CD8-positive, alpha-beta memory T cell (primary cell): Measurements from ENCODE around the gene BIN2. TPM values are rescaled to one million over a fixed set of nuclear protein-coding genes. Genes with fewer than 3 reads are reported as not detected.
"Not testable (repeated sequence)": the region's sequence is repeated elsewhere in the genome, so short reads cannot be mapped to it uniquely, and the experiment has no call there.

Experiments used
- CTCF ChIA-PET: fragments of 350-600 bp; sonication (Branson Sonifier 250); formaldehyde crosslinking; loops from one replicate; lab custom pipeline; 2021; ENCODE audit warnings: antibody characterized with exemption; lab: Charles Lee
- POLR2A ChIA-PET: fragments of 350-600 bp; sonication (Branson Sonifier 250); formaldehyde crosslinking; loops from one replicate; lab custom pipeline; 2021; ENCODE audit warnings: antibody characterized with exemption; lab: Charles Lee
- DNase-seq, 5 donors: peaks; one replicate each; pipeline versions ENCODE4 v3.0.0 to v3.0.0-alpha.2; 2020 to 2022; ENCODE audit warnings: mixed read lengths in 1 of 5
- H3K27ac ChIP-seq: one replicate; pipeline ENCODE4 v1.7.0; 2013; ENCODE audit warnings: low read depth, mild to moderate bottlenecking, low read length, moderate library complexity
- H3K27me3 ChIP-seq: 2 replicates; pipeline ENCODE4 v1.7.0; 2013; ENCODE audit warnings: low read length, mild to moderate bottlenecking; ENCODE audit not compliant: insufficient read depth, poor library complexity, severe bottlenecking
- H3K36me3 ChIP-seq: 2 replicates; pipeline ENCODE4 v1.7.0; 2013; ENCODE audit warnings: mild to moderate bottlenecking, low read length, moderate library complexity; ENCODE audit not compliant: insufficient read depth
- H3K4me1 ChIP-seq: 2 replicates; pipeline ENCODE4 v1.7.0; 2013; ENCODE audit warnings: mild to moderate bottlenecking, low read length, moderate library complexity; ENCODE audit not compliant: insufficient read depth
- H3K4me3 ChIP-seq: 2 replicates; pipeline ENCODE4 v1.7.0; 2013; ENCODE audit warnings: mild to moderate bottlenecking, low read length
- H3K9me3 ChIP-seq: 2 replicates; pipeline ENCODE4 v1.7.0; 2013; ENCODE audit warnings: mild to moderate bottlenecking, low read length
- H3K27ac Mint-ChIP-seq, 8 donors: one replicate each; pipeline ENCODE4 v1.8.0; 2020 to 2021; ENCODE audit warnings: mixed read lengths in 8 of 8, mild to moderate bottlenecking in 6 of 8, inconsistent platforms in 3 of 8, moderate library complexity in 3 of 8
- H3K27me3 Mint-ChIP-seq, 2 donors: one replicate each; pipeline ENCODE4 v1.8.0; 2020 to 2021; ENCODE audit warnings: mixed read lengths in 2 of 2, mild to moderate bottlenecking in 1 of 2, moderate library complexity in 1 of 2
- H3K36me3 Mint-ChIP-seq, 3 donors: one replicate each; pipeline ENCODE4 v1.8.0; 2020 to 2021; ENCODE audit warnings: mixed read lengths in 3 of 3, inconsistent platforms in 1 of 3, mild to moderate bottlenecking in 1 of 3
- H3K4me1 Mint-ChIP-seq, 3 donors: one replicate each; pipeline ENCODE4 v1.8.0; 2020 to 2021; ENCODE audit warnings: mixed read lengths in 3 of 3, inconsistent platforms in 1 of 3, mild to moderate bottlenecking in 1 of 3
- H3K4me3 Mint-ChIP-seq, 7 donors: one replicate each; pipeline ENCODE4 v1.8.0; 2020 to 2021; ENCODE audit warnings: mixed read lengths in 7 of 7, mild to moderate bottlenecking in 6 of 7, moderate library complexity in 4 of 7, inconsistent platforms in 2 of 7
- H3K9me3 Mint-ChIP-seq, 5 donors: one replicate each; pipeline ENCODE4 v1.8.0; 2020 to 2022; ENCODE audit warnings: mixed read lengths in 5 of 5, mild to moderate bottlenecking in 3 of 5, moderate library complexity in 2 of 5, inconsistent platforms in 1 of 5
- polyA plus RNA-seq: library from polyadenylated mRNA; unstranded; fragments of 300-500 nt; fragmentation: Illumina TruSeq; gene quantifications from one replicate; pipeline ENCODE4 v1.2.3, GENCODE V29; 2021
- total RNA-seq, 2 experiments: library from RNA; stranded (reverse); gene quantifications; one replicate each; pipeline ENCODE4 v1.2.3, GENCODE V29; 2021

Gene BIN2
- total and polyA plus RNA-seq, 3 experiments from 2014 or later, result 55.9 to 366 (median 57.3) TPM

- Mint-ChIP-seq H3K4me3 (peak overlapping the region; percentile 81 to 99 (median 95)), H3K27ac (peak overlapping the region; percentile 81 to 100 (median 95)), H3K27me3 (peaks cover 0 to 4% of the 10 kb centered on the region in 2 donors), H3K36me3 (peaks cover 15 to 37% (median 23%) of the 10 kb centered on the region in 3 donors), H3K4me1 (peaks cover 76 to 94% (median 91%) of the 10 kb centered on the region in 3 donors), H3K9me3 (no peaks in the 10 kb centered on the region)
- Histone ChIP-seq H3K27ac (no peak overlapping the region), H3K4me1 (peaks cover 66% of the 10 kb centered on the region), H3K9me3 (no peaks in the 10 kb centered on the region), H3K36me3 (no peaks in the 10 kb centered on the region), H3K27me3 (no peaks in the 10 kb centered on the region), H3K4me3 (peak overlapping the region; percentile 58)
- CTCF ChIA-PET, result interaction anchor here (1.2 to 9.2 kb wide), 4 partner anchors 18 to 51 kb away, joined by 3 to 67 read pairs (median 6); partner anchors contain the start of gene SMAGP
- DNase-seq, result no peak
- POLR2A ChIA-PET, result interaction anchor here (0.6 to 1.7 kb wide), 4 partner anchors 8 to 48 kb away, joined by 3 to 9 read pairs (median 3); no protein-coding TSS in a partner anchor
These were observed 2.1 kb downstream of the BIN2 start for GRCh38 chr12:51321882-51322281.

DNA sequence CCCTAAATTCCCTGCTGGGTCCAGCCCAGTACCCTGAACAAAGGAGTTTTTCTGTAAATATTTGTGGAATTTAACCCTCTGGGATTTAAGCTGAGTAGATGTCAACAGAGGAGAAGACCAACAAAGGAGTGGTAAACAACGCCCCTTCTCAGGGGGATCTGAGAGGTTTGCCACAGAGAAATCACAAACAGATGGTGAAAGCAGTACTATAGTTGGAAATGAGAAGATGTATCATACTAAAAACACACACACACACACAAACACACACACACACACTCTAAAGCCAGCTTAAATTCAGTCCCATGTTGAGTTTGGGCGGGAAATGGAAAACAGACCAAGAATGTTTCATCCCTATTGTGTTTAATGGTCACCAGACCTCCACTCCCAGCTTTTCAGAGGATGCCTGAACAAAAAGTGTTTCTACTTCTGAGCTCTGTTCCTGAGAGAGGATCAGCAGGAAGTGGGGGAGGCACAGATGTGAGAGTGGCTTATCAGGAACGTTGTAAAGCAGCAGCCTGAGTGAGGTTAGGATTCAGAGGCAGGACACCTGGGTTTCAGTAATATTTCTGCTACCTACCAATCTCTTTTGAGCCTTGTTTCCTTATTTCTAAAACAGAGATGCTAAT, 3.2 kb downstream of the BIN2 start:
- POLR2A ChIA-PET, result interaction anchor here (0.6 to 1.7 kb wide), 5 partner anchors 9 to 500 kb away, joined by 3 to 9 read pairs (median 4); no protein-coding TSS in a partner anchor

GRCh38 chr12:51320311-51320694, 3.7 kb downstream of the BIN2 start:
- H3K27me3 ChIP-seq, result no peaks in the 10 kb centered on the region
- Mint-ChIP-seq H3K27me3 (peaks cover 0 to 4% of the 10 kb centered on the region in 2 donors), H3K27ac (peak overlapping the region; percentile 81 to 100 (median 95)), H3K4me3 (peak overlapping the region; percentile 81 to 99 (median 95)), H3K4me1 (peaks cover 72 to 94% (median 90%) of the 10 kb centered on the region in 3 donors), H3K36me3 (peaks cover 19 to 47% (median 26%) of the 10 kb centered on the region in 3 donors), H3K9me3 (no peaks in the 10 kb centered on the region)
- ChIA-PET CTCF (interaction anchor here (1.2 to 9.2 kb wide), 5 partner anchors 10 to 82 kb away, joined by 3 to 67 read pairs (median 7); partner anchors contain the start of genes DAZAP2 and SMAGP), POLR2A (interaction anchor here (0.6 to 2.1 kb wide), 7 partner anchors 10 to 500 kb away, joined by 3 to 9 read pairs (median 6); partner anchors contain the start of gene POU6F1)
- peak overlapping the region; percentile 5 for H3K27ac ChIP-seq
- H3K36me3 ChIP-seq, result peaks cover 4% of the 10 kb centered on the region
- peaks cover 71% of the 10 kb centered on the region for H3K4me1 ChIP-seq
- no peak for DNase-seq
- no peaks in the 10 kb centered on the region for H3K9me3 ChIP-seq
- peak overlapping the region; percentile 58 for H3K4me3 ChIP-seq

More for the DNA sequence above, 3.2 kb downstream of the BIN2 start:
- DNase-seq, result peak in 2 of 5 donors; percentile 5 to 16
- Histone ChIP-seq H3K27ac (peak overlapping the region; percentile 5), H3K4me1 (peaks cover 66% of the 10 kb centered on the region), H3K9me3 (no peaks in the 10 kb centered on the region), H3K36me3 (peaks cover 1% of the 10 kb centered on the region), H3K27me3 (no peaks in the 10 kb centered on the region), H3K4me3 (peak overlapping the region; percentile 58)
- H3K4me3 Mint-ChIP-seq, result peak overlapping the region; percentile 81 to 99 (median 95)
- CTCF ChIA-PET, result interaction anchor here (1.2 to 9.2 kb wide), 5 partner anchors 10 to 50 kb away, joined by 3 to 67 read pairs (median 7); partner anchors contain the start of gene SMAGP
- H3K36me3 Mint-ChIP-seq, result peaks cover 19 to 43% (median 26%) of the 10 kb centered on the region in 3 donors
- peak overlapping the region; percentile 81 to 100 (median 95) for H3K27ac Mint-ChIP-seq
- peaks cover 0 to 4% of the 10 kb centered on the region in 2 donors for H3K27me3 Mint-ChIP-seq
- no peaks in the 10 kb centered on the region for H3K9me3 Mint-ChIP-seq
- peaks cover 72 to 94% (median 90%) of the 10 kb centered on the region in 3 donors for H3K4me1 Mint-ChIP-seq

DNA sequence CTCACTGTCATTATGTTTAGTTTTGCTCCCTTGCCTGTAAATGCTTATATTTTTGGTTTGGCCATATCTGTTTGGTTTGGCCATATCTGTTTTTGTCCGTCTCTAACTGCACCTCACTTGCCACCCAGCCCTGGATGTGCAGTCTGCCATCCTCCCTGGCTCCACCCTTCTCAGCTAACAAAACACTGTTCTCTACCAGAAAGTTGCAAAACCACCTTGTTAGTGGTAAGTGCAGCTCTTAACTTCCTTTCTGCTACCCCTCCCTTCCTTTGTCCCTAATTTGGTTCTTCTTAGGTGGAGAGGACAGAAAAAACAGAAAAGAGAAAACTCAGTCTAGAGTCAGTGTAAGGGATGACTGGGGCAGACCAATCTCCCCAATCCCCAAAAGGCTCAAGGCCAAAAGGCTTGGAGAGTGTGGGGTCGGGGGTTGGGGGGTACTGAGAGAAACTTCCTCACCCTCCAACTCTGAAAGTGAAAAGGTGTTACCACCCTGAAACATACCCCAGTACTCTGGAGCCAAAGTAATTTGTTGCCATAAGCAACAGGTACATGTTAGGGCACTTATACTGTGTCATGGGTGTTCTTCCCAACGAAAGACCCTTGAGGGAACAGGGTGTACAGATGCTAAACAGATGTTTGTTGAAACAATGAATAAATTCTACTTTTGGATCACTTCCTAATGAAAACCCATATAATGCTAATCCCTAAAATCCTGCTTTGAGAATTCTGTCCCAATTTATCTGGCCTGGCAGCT, 5.0 kb downstream of the BIN2 start:
- H3K4me1 ChIP-seq, result peaks cover 76% of the 10 kb centered on the region
- H3K27me3 Mint-ChIP-seq, result peaks cover 0 to 4% of the 10 kb centered on the region in 2 donors
- POLR2A ChIA-PET, result interaction anchor here (0.6 to 2.1 kb wide), 8 partner anchors 8 to 101 kb away, joined by 3 to 8 read pairs (median 4); partner anchors contain the start of genes DAZAP2 and POU6F1
- H3K4me1 Mint-ChIP-seq, result peaks cover 64 to 87% (median 84%) of the 10 kb centered on the region in 3 donors
- H3K27ac ChIP-seq, result peak overlapping the region; percentile 60
- H3K9me3 Mint-ChIP-seq, result no peaks in the 10 kb centered on the region
- peak; percentile 16 to 73 (median 68) for DNase-seq
- H3K4me3 ChIP-seq, result peak overlapping the region; percentile 56
- H3K4me3 Mint-ChIP-seq, result peak overlapping the region; percentile 57 to 99 (median 92)
- peaks cover 4% of the 10 kb centered on the region for H3K36me3 ChIP-seq
- peaks cover 19 to 52% (median 26%) of the 10 kb centered on the region in 3 donors for H3K36me3 Mint-ChIP-seq
- CTCF ChIA-PET, result interaction anchor here (1.3 to 9.2 kb wide), 5 partner anchors 8 to 81 kb away, joined by 3 to 67 read pairs (median 4); partner anchors contain the start of gene DAZAP2
- H3K27me3 ChIP-seq, result no peaks in the 10 kb centered on the region
- H3K9me3 ChIP-seq, result no peaks in the 10 kb centered on the region
- peak overlapping the region; percentile 81 to 100 (median 94) for H3K27ac Mint-ChIP-seq

- peaks cover 65 to 89% (median 83%) of the 10 kb centered on the region in 3 donors for H3K4me1 Mint-ChIP-seq
- not testable (repeated sequence) for H3K9me3 ChIP-seq, H3K27me3 Mint-ChIP-seq, H3K36me3 ChIP-seq, H3K27me3 ChIP-seq, H3K9me3 Mint-ChIP-seq
- ChIA-PET CTCF (interaction anchor here (1.3 to 9.2 kb wide), 4 partner anchors 8 to 23 kb away, joined by 3 to 67 read pairs (median 7); no protein-coding TSS in a partner anchor), POLR2A (interaction anchor here (0.6 to 2.1 kb wide), 7 partner anchors 8 to 100 kb away, joined by 3 to 8 read pairs (median 4); partner anchors contain the start of genes DAZAP2 and POU6F1)
- H3K36me3 Mint-ChIP-seq, result peaks cover 22 to 51% (median 29%) of the 10 kb centered on the region in 3 donors
- peak overlapping the region; percentile 56 for H3K4me3 ChIP-seq
- H3K27ac ChIP-seq, result peak overlapping the region; percentile 60
- DNase-seq, result peak in 1 of 5 donors; percentile 12
- H3K4me3 Mint-ChIP-seq, result peak overlapping the region; percentile 57 to 99 (median 92)
- H3K27ac Mint-ChIP-seq, result peak overlapping the region; percentile 81 to 100 (median 94)
- H3K4me1 ChIP-seq, result peaks cover 76% of the 10 kb centered on the region
These were observed 5.7 kb downstream of the BIN2 start for GRCh38 chr12:51318057-51318806.

DNA sequence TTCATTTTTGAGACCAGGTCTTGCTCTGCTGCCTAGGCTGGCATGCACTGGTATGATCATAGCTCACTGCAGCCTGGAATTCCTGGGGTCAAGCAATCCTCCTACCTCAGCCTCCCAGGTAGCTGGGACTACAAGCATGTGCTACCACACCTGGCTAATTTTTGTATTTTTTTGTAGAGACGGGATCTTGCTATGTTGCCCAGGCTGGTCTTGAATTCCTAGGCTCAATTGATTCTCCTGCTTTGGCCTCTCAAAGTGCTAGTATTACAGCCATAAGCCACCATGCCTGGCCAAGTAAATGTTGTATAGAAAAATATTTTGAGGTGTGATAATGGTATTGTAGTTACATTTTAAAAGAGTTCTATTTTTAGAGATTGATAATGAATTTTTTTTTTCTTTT, 12.6 kb downstream of the BIN2 start:
- Histone ChIP-seq H3K27me3 (no peaks in the 10 kb centered on the region), H3K4me3 (no peak overlapping the region), H3K4me1 (peaks cover 65% of the 10 kb centered on the region), H3K27ac (no peak overlapping the region), H3K36me3 (peaks cover 38% of the 10 kb centered on the region), H3K9me3 (no peaks in the 10 kb centered on the region)
- CTCF ChIA-PET, result interaction anchor here (1.7 to 2.0 kb wide), 2 partner anchors 9 to 30 kb away, joined by 7 read pairs; no protein-coding TSS in a partner anchor
- Mint-ChIP-seq H3K27me3 (no peaks in the 10 kb centered on the region), H3K36me3 (peaks cover 10 to 75% (median 21%) of the 10 kb centered on the region in 3 donors), H3K9me3 (no peaks in the 10 kb centered on the region), H3K4me3 (peak overlapping the region in 3 of 7 donors; percentile 23 to 78 (median 44)), H3K4me1 (peaks cover 64 to 86% (median 77%) of the 10 kb centered on the region in 3 donors), H3K27ac (peak overlapping the region in 6 of 8 donors; percentile 24 to 95 (median 74))
- POLR2A ChIA-PET, result no interaction called here
- DNase-seq, result no peak
